DND-41 (cell line): ENCODE measurements around the gene YPEL5.

Experiments
- CTCF ChIP-seq: IDR thresholded peaks from 2 replicates; pipeline ENCODE4 v1.5.1; 2012; ENCODE audit warnings: borderline replicate concordance, low read length, moderate library complexity, mild to moderate bottlenecking; ENCODE audit not compliant: poor library complexity, severe bottlenecking; ENCODE audit errors: extremely low read depth
- EZH2 ChIP-seq: IDR thresholded peaks from 3 replicates; pipeline ENCODE4 v1.6.1; 2012; ENCODE audit warnings: borderline replicate concordance, low read depth, mild to moderate bottlenecking, moderate library complexity, low read length, inconsistent platforms; ENCODE audit not compliant: severe bottlenecking

GRCh38 chr2:30108192-30108591 is 38.6 kb upstream of the YPEL5 start:
- TF ChIP-seq CTCF (no peak), EZH2 (no peak)
